GM23248 (cell line): ENCODE data around the gene NCOA5.

ENCODE experiments used
- EZH2 ChIP-seq: fragments of 200-600 bp; sonication (generic); IDR thresholded peaks from 2 replicates; pipeline ENCODE4 v1.6.1; 2018; ENCODE audit warnings: antibody characterized with exemption, mild to moderate bottlenecking; ENCODE audit not compliant: insufficient read depth, poor library complexity, severe bottlenecking
- EZH2phosphoT487 ChIP-seq: fragments of 200-600 bp; sonication (generic); IDR thresholded peaks from 2 replicates; pipeline ENCODE4 v1.6.1; 2018; ENCODE audit warnings: antibody characterized with exemption, moderate library complexity, mild to moderate bottlenecking, low read depth; ENCODE audit not compliant: insufficient read depth

DNA sequence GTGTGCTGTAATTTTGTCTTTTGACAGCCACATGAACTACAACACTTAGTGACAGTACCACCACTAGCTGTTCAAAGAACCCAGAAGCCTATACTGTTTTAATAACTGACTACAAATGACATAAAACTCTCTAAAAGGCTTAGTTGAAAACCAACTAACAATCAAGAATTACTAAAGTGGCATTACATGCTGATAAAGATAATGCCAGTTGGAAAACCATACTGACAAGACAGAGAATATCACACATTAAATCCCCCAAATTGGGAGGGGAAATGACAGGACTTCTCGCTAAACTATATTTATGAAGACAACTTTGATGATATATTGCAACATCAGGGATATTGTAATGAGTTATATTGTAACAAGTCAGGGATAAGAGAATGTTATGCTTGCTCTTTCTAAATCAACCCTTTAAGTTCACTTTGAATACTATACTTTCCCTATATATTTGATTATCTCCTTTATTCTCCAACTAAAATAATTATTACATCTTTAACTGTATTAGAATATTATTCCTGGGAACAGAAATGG, 6.2 kb downstream of the NCOA5 start:
- TF ChIP-seq EZH2: no peak
- TF ChIP-seq EZH2phosphoT487: no peak
